DMS53 treated with DMSO at 0.1 percent for 48 hours (cell line): Measurements from ENCODE around the gene DEK.
"Not testable (repeated sequence)": the region's sequence is repeated elsewhere in the genome, so short reads cannot be mapped to it uniquely, and the experiment has no call there.

Experiments used
- DNase-seq: peaks from one replicate; lab custom pipeline; 2025; ENCODE audit not compliant: unreplicated experiment; lab: John Stamatoyannopoulos, UW

DEK gene

GRCh38 chr6:18207949-18208348, 56.4 kb downstream of the DEK start:
- no peak for DNase-seq

DNA sequence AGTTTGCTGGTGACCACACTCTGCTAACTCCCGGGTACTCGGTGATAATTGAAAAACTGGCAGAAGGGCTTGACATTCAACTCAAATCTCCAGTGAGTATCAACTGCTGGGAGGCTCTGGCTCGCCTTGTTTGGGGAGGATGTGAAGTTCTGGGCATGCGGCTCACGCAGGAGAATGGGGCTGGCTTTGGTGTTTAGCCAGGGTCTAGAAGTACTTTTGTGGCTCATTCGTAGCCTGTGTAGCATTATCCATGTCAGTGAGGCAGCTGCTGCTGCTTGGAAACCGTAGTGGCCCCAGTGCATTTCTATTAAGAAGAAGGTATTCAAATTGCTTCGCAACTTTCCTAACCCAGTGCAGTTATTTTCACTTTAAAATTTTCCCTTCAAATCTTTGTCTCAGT, 56.9 kb downstream of the DEK start:
- DNase-seq, result no peak

DNA sequence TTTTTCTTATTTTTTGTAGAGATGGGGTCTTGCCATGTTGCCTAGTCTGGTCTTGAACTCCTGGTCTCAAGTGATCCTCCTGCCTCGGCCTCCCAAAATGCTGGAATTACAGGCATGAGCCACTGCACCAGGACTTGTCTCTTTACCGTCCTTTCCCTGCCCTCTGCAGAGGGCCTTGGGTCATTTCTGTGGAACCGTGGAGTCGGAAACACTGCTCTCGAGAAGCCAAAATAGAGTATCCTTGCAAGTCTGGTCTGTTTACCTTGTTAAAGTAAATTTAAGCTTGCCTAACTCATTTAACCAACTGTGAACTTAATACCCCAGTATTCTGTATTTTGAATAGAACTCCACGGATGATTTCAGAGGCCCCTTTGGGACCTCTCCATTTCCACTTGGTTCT, 57.7 kb downstream of the DEK start:
- no peak for DNase-seq

- DNase-seq, result no peak
These were observed 59.6 kb downstream of the DEK start for GRCh38 chr6:18204691-18205090.

DNA sequence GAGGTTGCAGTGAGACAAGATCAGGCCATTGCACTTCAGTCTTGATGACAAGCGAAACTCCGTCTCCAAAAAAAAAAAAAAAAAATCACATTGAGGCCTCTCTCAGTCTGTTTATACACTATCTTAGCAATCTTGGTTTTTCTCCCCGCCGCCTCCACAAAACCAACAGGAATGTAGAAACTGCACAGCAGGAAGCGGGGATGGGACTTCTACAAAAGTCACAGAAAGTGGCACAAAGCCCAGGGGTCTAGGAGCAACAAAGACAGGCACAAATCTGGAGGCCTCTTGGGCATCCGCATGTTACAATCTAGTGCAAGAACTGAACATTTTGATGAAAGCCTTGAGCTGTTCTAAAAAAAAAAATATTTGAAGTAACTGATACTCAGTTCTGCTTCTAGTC, 60.5 kb downstream of the DEK start:
- no peak for DNase-seq

GRCh38 chr6:18192026-18192425, 72.3 kb downstream of the DEK start:
- no peak for DNase-seq

GRCh38 chr6:18189196-18189595, 75.1 kb downstream of the DEK start:
- no peak for DNase-seq

DNA sequence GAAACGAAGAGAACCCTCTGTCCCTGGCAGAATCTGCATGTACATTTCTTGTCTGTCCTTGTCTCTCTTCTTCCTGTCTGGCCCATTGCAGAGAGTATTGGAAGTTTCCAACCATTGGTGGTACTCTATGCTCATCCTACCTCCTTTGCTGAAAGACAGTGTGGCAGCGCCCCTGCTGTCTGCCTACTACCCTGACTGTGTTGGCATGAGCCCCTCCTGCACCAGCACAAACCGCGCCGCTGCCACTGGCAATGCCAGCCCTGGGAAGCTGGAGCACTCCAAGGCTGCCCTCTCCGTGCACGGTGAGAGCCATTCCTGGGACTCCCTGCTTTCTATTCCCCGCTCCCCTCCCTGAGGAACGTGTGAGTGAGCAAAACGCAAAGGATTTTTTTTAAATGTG, 76.6 kb downstream of the DEK start:
- DNase-seq, result no peak

- no peak for DNase-seq
These were observed 77.6 kb downstream of the DEK start for GRCh38 chr6:18186540-18187250.

GRCh38 chr6:18186033-18186432, 78.3 kb downstream of the DEK start:
- DNase-seq, result no peak

DNA sequence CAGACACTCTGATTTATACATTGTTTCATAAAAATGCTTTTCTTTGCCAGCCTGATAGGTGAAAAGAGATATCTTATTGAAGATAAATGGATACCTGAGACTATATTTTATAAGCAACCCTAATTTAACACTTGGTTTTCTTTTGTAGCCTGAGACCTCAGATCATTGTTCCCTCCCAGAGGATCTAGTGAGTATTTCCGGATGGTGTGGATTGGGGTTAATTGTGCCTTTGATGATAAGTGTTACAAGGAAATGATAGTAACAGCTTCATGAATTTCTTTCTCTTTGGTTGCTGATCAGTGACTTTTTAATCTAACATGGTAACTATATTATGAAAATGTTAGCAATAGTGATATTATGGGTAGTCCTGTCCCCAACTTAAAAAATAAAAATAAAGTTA, 78.7 kb downstream of the DEK start:
- DNase-seq, result no peak

- no peak for DNase-seq
These were observed 80.6 kb downstream of the DEK start for GRCh38 chr6:18183766-18184165.

- DNase-seq, result no peak
These were observed 81.8 kb downstream of the DEK start for GRCh38 chr6:18182568-18182967.

DNA sequence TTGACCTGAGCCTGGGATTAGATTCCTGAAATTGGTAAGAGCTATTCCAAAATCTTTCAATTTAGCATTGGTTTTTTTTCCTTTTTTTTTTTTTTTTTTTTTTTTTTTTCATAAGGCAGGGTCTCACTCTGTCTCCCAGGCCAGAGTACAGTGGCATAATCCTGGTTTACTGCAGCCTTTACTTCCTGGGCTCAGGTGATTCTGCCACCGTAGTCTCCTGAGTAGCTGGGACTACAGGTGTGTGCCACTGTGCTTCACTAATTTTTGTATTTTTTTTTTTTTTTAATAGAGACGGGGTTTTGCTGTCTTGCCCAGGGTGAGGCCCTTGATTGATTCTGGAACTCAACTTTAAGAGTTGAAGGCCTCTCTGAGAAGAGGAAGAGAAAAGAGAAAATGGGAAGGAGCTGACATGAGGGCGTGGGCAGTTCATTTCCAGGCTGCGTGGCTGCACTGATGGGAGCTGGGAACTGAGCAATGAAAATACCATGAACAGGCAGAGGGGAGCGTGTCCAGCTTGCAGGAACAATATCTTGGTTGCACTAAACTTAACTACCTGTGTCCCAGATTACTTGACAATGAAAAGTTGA, 84.5 kb downstream of the DEK start:
- DNase-seq, result no peak

DNA sequence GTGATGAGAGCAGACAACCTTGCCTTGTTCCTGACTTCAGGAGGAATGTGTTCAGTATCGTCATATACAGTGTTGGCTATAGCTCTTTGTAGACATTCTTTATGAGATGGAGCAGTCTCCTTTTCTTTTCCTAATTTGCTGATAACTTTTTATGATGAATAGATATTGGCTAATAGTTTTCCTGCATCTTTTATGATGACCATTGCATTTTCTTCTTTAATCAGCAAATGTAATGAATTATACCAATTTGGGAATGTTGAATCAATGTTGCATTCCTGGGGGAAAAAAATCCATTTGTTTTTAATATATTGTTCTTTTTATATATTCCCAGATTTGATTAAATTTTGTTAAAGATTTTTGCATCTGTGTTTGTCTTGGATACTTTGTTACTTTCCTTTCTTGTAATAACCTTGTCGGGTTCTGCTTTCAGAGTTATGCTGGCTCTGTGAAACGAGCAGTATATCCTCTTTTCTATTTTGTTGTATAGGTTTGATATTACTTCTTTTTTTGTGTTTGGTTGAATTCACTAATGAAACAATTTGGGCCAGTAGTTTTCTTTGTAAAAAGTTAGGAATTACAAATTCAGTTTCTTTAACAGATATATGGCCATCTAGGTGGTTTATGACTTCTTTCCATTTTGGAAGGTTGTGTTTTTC, 85.2 kb downstream of the DEK start:
- no peak for DNase-seq

DNA sequence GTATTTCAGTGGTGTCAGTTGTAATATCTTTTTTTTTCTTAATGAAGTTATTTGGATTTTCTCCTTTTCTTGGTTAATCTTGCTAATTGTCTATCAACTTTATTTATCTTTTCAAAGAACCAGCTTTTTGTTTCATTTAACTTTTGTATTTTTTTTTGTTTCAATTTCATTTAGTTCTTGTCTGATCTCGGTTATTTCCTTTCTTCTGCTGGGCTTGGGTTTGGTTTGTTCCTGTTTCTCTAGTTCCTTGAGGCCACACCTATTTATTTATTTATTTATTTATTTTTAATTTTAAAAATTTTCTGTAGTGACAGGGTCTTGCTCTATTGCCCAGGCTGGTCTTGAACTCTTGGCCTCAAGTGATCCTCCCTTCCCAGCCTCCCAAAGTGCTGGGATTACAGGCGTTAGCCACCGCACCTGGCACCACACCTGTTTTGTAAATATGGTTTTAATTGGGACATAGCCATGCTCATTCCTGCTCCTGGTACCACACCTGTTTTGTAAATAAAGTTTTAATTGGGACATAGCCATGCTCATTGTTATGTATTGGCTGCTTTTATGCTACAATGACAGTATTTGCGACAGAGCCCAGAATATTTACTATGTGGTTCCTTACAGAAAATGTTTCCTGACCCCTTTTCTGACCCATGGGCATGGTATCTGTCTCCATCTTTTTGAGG, 86.9 kb downstream of the DEK start:
- no peak for DNase-seq

GRCh38 chr6:18176198-18176597, 88.1 kb downstream of the DEK start:
- not testable (repeated sequence) for DNase-seq
